ENCODE data around the gene EDNRA. TPM values are rescaled to one million over a fixed set of nuclear protein-coding genes. Genes with fewer than 3 reads are reported as not detected.

EDNRA gene
- total and polyA plus RNA-seq, 9 of the 15 experiments (the other 6 are each of a cell fraction or from before 2014, with no cell fraction given): not detected

GRCh38 chr4:147578051-147578476 is 97.2 kb downstream of the EDNRA start:
- ATAC-seq (no peak), FAIRE-seq (no peak), DNase-seq (ENCODE audit: extremely low read depth in 1 of 4, low spot score in 3 of 4) (no peak)
- no TSS peak for BruUV-seq (replicated peaks)
- H3K36me3 ChIP-seq (ENCODE audit: control insufficient read depth, insufficient read depth, low read length): no peaks in the 10 kb centered on the region
- WGBS (ENCODE audit: insufficient coverage, low coverage, missing lambda C conversion rate): 3% methylated on average over 6 of the region's 6 CpGs
- peaks cover 0 to 2% of the 10 kb centered on the region in 2 experiments; a peak in 1 of 5 replicates for H3K27me3 ChIP-seq (ENCODE audit: control insufficient read depth in 2 of 2, insufficient read depth in 2 of 2, low read length in 2 of 2)
- TF ChIP-seq GTF2F1 (IDR thresholded peaks at IDR 0.05; ENCODE audit: low read depth, low read length) (no peak), FOXJ3 (CRISPR knock-in tag; IDR thresholded peaks at IDR 0.05) (no peak), ZBTB8A (IDR thresholded peaks at IDR 0.05; ENCODE audit: partially characterized antibody) (no peak), CBFA2T2 (conservative IDR thresholded peaks at IDR 0.05) (no peak)
- TF ChIP-seq, protein P1, sequence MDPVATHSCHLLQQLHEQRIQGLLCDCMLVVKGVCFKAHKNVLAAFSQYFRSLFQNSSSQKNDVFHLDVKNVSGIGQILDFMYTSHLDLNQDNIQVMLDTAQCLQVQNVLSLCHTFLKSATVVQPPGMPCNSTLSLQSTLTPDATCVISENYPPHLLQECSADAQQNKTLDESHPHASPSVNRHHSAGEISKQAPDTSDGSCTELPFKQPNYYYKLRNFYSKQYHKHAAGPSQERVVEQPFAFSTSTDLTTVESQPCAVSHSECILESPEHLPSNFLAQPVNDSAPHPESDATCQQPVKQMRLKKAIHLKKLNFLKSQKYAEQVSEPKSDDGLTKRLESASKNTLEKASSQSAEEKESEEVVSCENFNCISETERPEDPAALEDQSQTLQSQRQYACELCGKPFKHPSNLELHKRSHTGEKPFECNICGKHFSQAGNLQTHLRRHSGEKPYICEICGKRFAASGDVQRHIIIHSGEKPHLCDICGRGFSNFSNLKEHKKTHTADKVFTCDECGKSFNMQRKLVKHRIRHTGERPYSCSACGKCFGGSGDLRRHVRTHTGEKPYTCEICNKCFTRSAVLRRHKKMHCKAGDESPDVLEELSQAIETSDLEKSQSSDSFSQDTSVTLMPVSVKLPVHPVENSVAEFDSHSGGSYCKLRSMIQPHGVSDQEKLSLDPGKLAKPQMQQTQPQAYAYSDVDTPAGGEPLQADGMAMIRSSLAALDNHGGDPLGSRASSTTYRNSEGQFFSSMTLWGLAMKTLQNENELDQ (CRISPR knock-in tag; IDR thresholded peaks at IDR 0.05; ENCODE audit: borderline replicate concordance): no peak
- ChIA-PET POLR2A (interaction anchor here (1.0 kb wide), 1 partner anchor 22 kb away, joined by 5 read pairs; no protein-coding TSS in a partner anchor), CTCF (ENCODE audit: low intra/inter-chr PET ratio) (no interaction called here)
- H3K4me1 ChIP-seq (replicated peaks in 1 of 2; ENCODE audit: control insufficient read depth in 2 of 2, insufficient read depth in 2 of 2, low read length in 2 of 2): peaks cover 0 to 2% of the 10 kb centered on the region in 2 experiments; a peak in 2 of 5 replicates
- no peak overlapping the region for H3K9ac ChIP-seq (ENCODE audit: insufficient read depth in 1 of 2, low read depth in 2 of 2, low read length in 2 of 2)
- H3K4me3 ChIP-seq: no peak overlapping the region
- H4K20me1 ChIP-seq (replicated peaks; ENCODE audit: control insufficient read depth, insufficient read depth, low read length): no peaks in the 10 kb centered on the region
- H3K9me3 ChIP-seq (replicated peaks; ENCODE audit: control insufficient read depth, insufficient read depth, low read depth, low read length): no peaks in the 10 kb centered on the region
- H3K79me2 ChIP-seq (ENCODE audit: control insufficient read depth, insufficient read depth, low read length): no peaks in the 10 kb centered on the region
- no peak overlapping the region for H3K4me2 ChIP-seq (ENCODE audit: insufficient read depth, low read length)
- no peak overlapping the region for H2AFZ ChIP-seq (ENCODE audit: low read depth, low read length)
- in situ Hi-C loops (cut with MboI) (loop anchor here (25.0 kb wide), 1 partner anchor 566 kb away; no protein-coding TSS in a partner anchor), intact Hi-C loops (cut with micrococcal nuclease) (loop anchor here (5.0 kb wide), 1 partner anchor 406 kb away; no protein-coding TSS in a partner anchor)
- H3K27ac ChIP-seq (ENCODE audit: extremely low read depth, low read depth, low read length): no peak overlapping the region
- no peaks in the 10 kb centered on the region for H3K9me1 ChIP-seq (ENCODE audit: control insufficient read depth, insufficient read depth, low read length)
